ENCODE data around the gene PLB1.

PLB1 gene

GRCh38 chr2:28639092-28639691 lies 143.3 kb downstream of the PLB1 start:
- no peak overlapping the region for H3K4me2 ChIP-seq (ENCODE audit: low read length)
- no peak overlapping the region for H3K4me3 ChIP-seq (ENCODE audit: low read depth, low read length)
- no peak overlapping the region for H3K9ac ChIP-seq
- no peaks in the 10 kb centered on the region for H3K36me3 ChIP-seq (ENCODE audit: control insufficient read depth, insufficient read depth, low read length)
- no peak overlapping the region for H2AFZ ChIP-seq
- H3K79me2 ChIP-seq, result no peaks in the 10 kb centered on the region
- no peaks in the 10 kb centered on the region for H3K9me3 ChIP-seq (ENCODE audit: control insufficient read depth, low read length)
- H3K4me1 ChIP-seq, result no peaks in the 10 kb centered on the region
- H3K27me3 ChIP-seq (ENCODE audit: control insufficient read depth, insufficient read depth, low read length), result no peaks in the 10 kb centered on the region
- no peak for TF ChIP-seq CTCF (IDR thresholded peaks at IDR 0.05)
- H3K27ac ChIP-seq, result no peak overlapping the region

GRCh38 chr2:28639836-28640235 lies 144.0 kb downstream of the PLB1 start:
- Histone ChIP-seq H3K9me3 (ENCODE audit: control insufficient read depth, low read length) (no peaks in the 10 kb centered on the region), H3K27me3 (ENCODE audit: control insufficient read depth, insufficient read depth, low read length) (no peaks in the 10 kb centered on the region), H3K9ac (no peak overlapping the region), H3K79me2 (no peaks in the 10 kb centered on the region), H3K4me1 (no peaks in the 10 kb centered on the region), H3K27ac (no peak overlapping the region), H3K4me2 (ENCODE audit: low read length) (no peak overlapping the region), H3K36me3 (ENCODE audit: control insufficient read depth, insufficient read depth, low read length) (no peaks in the 10 kb centered on the region), H2AFZ (no peak overlapping the region), H3K4me3 (ENCODE audit: low read depth, low read length) (no peak overlapping the region)
- TF ChIP-seq CTCF (IDR thresholded peaks at IDR 0.05), result no peak

GRCh38 chr2:28640260-28640907 lies 144.5 kb downstream of the PLB1 start:
- no peak overlapping the region for H3K9ac ChIP-seq
- no peak overlapping the region for H3K4me2 ChIP-seq (ENCODE audit: low read length)
- no peak overlapping the region for H3K27ac ChIP-seq

GRCh38 chr2:28640908-28641300 lies 145.0 kb downstream of the PLB1 start:
- no peak overlapping the region for H3K4me2 ChIP-seq (ENCODE audit: low read length)
- H3K27ac ChIP-seq, result no peak overlapping the region
- no peaks in the 10 kb centered on the region for H3K27me3 ChIP-seq (ENCODE audit: control insufficient read depth, insufficient read depth, low read length)
- H3K9ac ChIP-seq, result no peak overlapping the region
- no peaks in the 10 kb centered on the region for H3K4me1 ChIP-seq
- H3K4me3 ChIP-seq (ENCODE audit: low read depth, low read length), result no peak overlapping the region
- H3K79me2 ChIP-seq, result no peaks in the 10 kb centered on the region
- no peaks in the 10 kb centered on the region for H3K36me3 ChIP-seq (ENCODE audit: control insufficient read depth, insufficient read depth, low read length)
- H2AFZ ChIP-seq, result no peak overlapping the region
- TF ChIP-seq CTCF (IDR thresholded peaks at IDR 0.05), result no peak
- H3K9me3 ChIP-seq (ENCODE audit: control insufficient read depth, low read length), result no peaks in the 10 kb centered on the region

More at GRCh38 chr2:28640260-28640907, 144.5 kb downstream of the PLB1 start:
- H3K79me2 ChIP-seq, result no peaks in the 10 kb centered on the region
- H3K4me1 ChIP-seq, result no peaks in the 10 kb centered on the region
- no peaks in the 10 kb centered on the region for H3K27me3 ChIP-seq (ENCODE audit: control insufficient read depth, insufficient read depth, low read length)
- H2AFZ ChIP-seq, result no peak overlapping the region
- H3K9me3 ChIP-seq (ENCODE audit: control insufficient read depth, low read length), result no peaks in the 10 kb centered on the region
- H3K4me3 ChIP-seq (ENCODE audit: low read depth, low read length), result no peak overlapping the region
- H3K36me3 ChIP-seq (ENCODE audit: control insufficient read depth, insufficient read depth, low read length), result no peaks in the 10 kb centered on the region
- no peak for TF ChIP-seq CTCF (IDR thresholded peaks at IDR 0.05)

- Histone ChIP-seq H3K4me2 (ENCODE audit: low read length) (no peak overlapping the region), H3K79me2 (no peaks in the 10 kb centered on the region), H3K4me1 (no peaks in the 10 kb centered on the region), H3K4me3 (ENCODE audit: low read depth, low read length) (no peak overlapping the region), H3K27me3 (ENCODE audit: control insufficient read depth, insufficient read depth, low read length) (no peaks in the 10 kb centered on the region), H3K36me3 (ENCODE audit: control insufficient read depth, insufficient read depth, low read length) (no peaks in the 10 kb centered on the region), H2AFZ (no peak overlapping the region), H3K27ac (no peak overlapping the region), H3K9me3 (ENCODE audit: control insufficient read depth, low read length) (no peaks in the 10 kb centered on the region), H3K9ac (no peak overlapping the region)
- TF ChIP-seq CTCF (IDR thresholded peaks at IDR 0.05), result no peak
Observed at GRCh38 chr2:28642796-28643195, 146.9 kb downstream of the PLB1 start.

All from parathyroid adenoma (tissue), 2 donors.